GM23338 (cell line): Measurements from ENCODE around the gene HELQ. TPM values are rescaled to one million over a fixed set of nuclear protein-coding genes. Genes with fewer than 3 reads are reported as not detected.
"Not testable (repeated sequence)": the region's sequence is repeated elsewhere in the genome, so short reads cannot be mapped to it uniquely, and the experiment has no call there.

Source experiments
- ATAC-seq: fragments of 200-7000 bp; cut with Tn5 transposase; 3 replicates; pipeline ENCODE4 v1.9.1; 2020
- DNase-seq: peaks from one replicate; pipeline ENCODE4 v3.0.0-alpha.2; 2015; ENCODE audit warnings: low spot score
- H2AFZ ChIP-seq: fragments of 200-600 bp; sonication (generic); 2 replicates; pipeline ENCODE4 v1.8.0; 2016; ENCODE audit warnings: antibody characterized with exemption, mild to moderate bottlenecking, moderate library complexity
- H3F3A ChIP-seq: fragments of 200-600 bp; sonication (generic); replicated peaks from 2 replicates; pipeline ENCODE4 v1.8.0; 2017; ENCODE audit warnings: antibody characterized with exemption, mixed run types, low read depth
- H3K27ac ChIP-seq: fragments of 200-600 bp; sonication (generic); 2 replicates; pipeline ENCODE4 v1.6.1; 2016; ENCODE audit warnings: low read depth
- H3K27me3 ChIP-seq: fragments of 200-600 bp; sonication (generic); 2 replicates; pipeline ENCODE4 v1.8.0; 2016; ENCODE audit warnings: mild to moderate bottlenecking, mixed run types, moderate library complexity; ENCODE audit not compliant: insufficient read depth
- H3K36me3 ChIP-seq: fragments of 200-600 bp; sonication (generic); 2 replicates; pipeline ENCODE4 v1.8.0; 2016; ENCODE audit warnings: mild to moderate bottlenecking; ENCODE audit not compliant: insufficient read depth
- H3K4me1 ChIP-seq: fragments of 200-600 bp; sonication (generic); 2 replicates; pipeline ENCODE4 v1.8.0; 2016; ENCODE audit warnings: mild to moderate bottlenecking, moderate library complexity; ENCODE audit not compliant: insufficient read depth
- H3K4me2 ChIP-seq: fragments of 200-600 bp; sonication (generic); 2 replicates; pipeline ENCODE4 v1.7.1; 2017; ENCODE audit warnings: mixed run types
- H3K4me3 ChIP-seq: fragments of 200-600 bp; sonication (generic); 2 replicates; pipeline ENCODE4 v1.6.1; 2016; ENCODE audit warnings: mixed run types
- H3K79me2 ChIP-seq: fragments of 200-600 bp; sonication (generic); replicated peaks from 2 replicates; pipeline ENCODE4 v1.8.0; 2017; ENCODE audit warnings: mild to moderate bottlenecking; ENCODE audit not compliant: insufficient read depth
- H3K9me2 ChIP-seq: fragments of 200-600 bp; sonication (generic); 2 replicates; pipeline ENCODE4 v1.8.0; 2017; ENCODE audit not compliant: insufficient read depth
- H4K20me1 ChIP-seq: fragments of 200-600 bp; sonication (generic); replicated peaks from 2 replicates; pipeline ENCODE4 v1.8.0; 2017; ENCODE audit warnings: mild to moderate bottlenecking; ENCODE audit not compliant: insufficient read depth
- H3K27ac Mint-ChIP-seq: 2 replicates; pipeline ENCODE4 v1.8.0; 2020; ENCODE audit warnings: inconsistent platforms, mild to moderate bottlenecking, moderate library complexity, mixed read lengths
- H3K27me3 Mint-ChIP-seq: 3 replicates; pipeline ENCODE4 v1.8.0; 2022; ENCODE audit warnings: low read depth, mild to moderate bottlenecking, moderate library complexity, mixed read lengths, inconsistent platforms; ENCODE audit not compliant: insufficient read depth, poor library complexity
- H3K36me3 Mint-ChIP-seq: 3 replicates; pipeline ENCODE4 v1.8.0; 2021; ENCODE audit warnings: low read depth, mild to moderate bottlenecking, inconsistent platforms, moderate library complexity, mixed read lengths
- H3K4me1 Mint-ChIP-seq: 3 replicates; pipeline ENCODE4 v1.8.0; 2020; ENCODE audit warnings: mild to moderate bottlenecking, inconsistent platforms, mixed read lengths
- H3K4me3 Mint-ChIP-seq: 3 replicates; pipeline ENCODE4 v1.8.0; 2021; ENCODE audit warnings: moderate library complexity, mild to moderate bottlenecking, inconsistent platforms, mixed read lengths
- H3K9me3 Mint-ChIP-seq: 3 replicates; pipeline ENCODE4 v1.8.0; 2020; ENCODE audit warnings: moderate library complexity, mild to moderate bottlenecking, inconsistent platforms, mixed read lengths
- EZH2 ChIP-seq: fragments of 200-600 bp; sonication (generic); IDR thresholded peaks from one replicate; pipeline ENCODE4 v1.8.0; 2017; ENCODE audit warnings: antibody characterized with exemption, mild to moderate bottlenecking, low read depth; ENCODE audit not compliant: unreplicated experiment
- JUNB ChIP-seq: IDR thresholded peaks from one replicate; pipeline ENCODE4 v1.6.1; 2016; ENCODE audit warnings: antibody characterized with exemption; ENCODE audit not compliant: unreplicated experiment
- POLR2AphosphoS5 ChIP-seq: IDR thresholded peaks from 2 replicates; pipeline ENCODE4 v1.6.1; 2016; ENCODE audit warnings: antibody characterized with exemption, low read depth
- STAT1 ChIP-seq: IDR thresholded peaks from one replicate; pipeline ENCODE4 v1.6.1; 2016; ENCODE audit warnings: antibody characterized with exemption; ENCODE audit not compliant: unreplicated experiment
- ZNF114 ChIP-seq: fragments of 250-450 bp; sonication (Bioruptor Pico); IDR thresholded peaks from 2 replicates; pipeline ENCODE4 v1.5.0; 2020; ENCODE audit warnings: mild to moderate bottlenecking, moderate library complexity
- polyA plus RNA-seq: library from polyadenylated mRNA; unstranded; fragments of >200 nt; fragmentation: Nextera tagmentation; extraction: Ambion mirVana; gene quantifications from 2 replicates; pipeline ENCODE4 v1.2.1, GENCODE V29; 2016
- total RNA-seq: library from RNA; depleted of rRNA; stranded (reverse); fragments of >200 nt; shearing (Covaris generic); gene quantifications from 2 replicates; pipeline ENCODE4 v1.2.3, GENCODE V29; 2014
- TF ChIP-seq, protein P1 (sequence below): IDR thresholded peaks from 2 replicates; pipeline ENCODE4 v1.6.1; 2016; ENCODE audit warnings: antibody characterized with exemption
- TF ChIP-seq, protein P2 (sequence below): IDR thresholded peaks from one replicate; pipeline ENCODE4 v1.6.1; 2018; ENCODE audit warnings: antibody characterized with exemption; ENCODE audit not compliant: unreplicated experiment
- TF ChIP-seq, protein P3 (sequence below), 2 experiments: fragments of 200-600 bp in 1 of 2; sonication (generic) in 1 of 2; conservative IDR thresholded peaks; 2 replicates each; pipeline versions ENCODE4 v1.5.1 to v1.6.1; 2016 to 2017; ENCODE audit warnings: antibody characterized with exemption in 2 of 2, low read depth in 2 of 2, mild to moderate bottlenecking in 2 of 2, moderate library complexity in 1 of 2

Gene HELQ
- total and polyA plus RNA-seq, 2 experiments from 2014 or later: 6.8 to 8.1 TPM

DNA sequence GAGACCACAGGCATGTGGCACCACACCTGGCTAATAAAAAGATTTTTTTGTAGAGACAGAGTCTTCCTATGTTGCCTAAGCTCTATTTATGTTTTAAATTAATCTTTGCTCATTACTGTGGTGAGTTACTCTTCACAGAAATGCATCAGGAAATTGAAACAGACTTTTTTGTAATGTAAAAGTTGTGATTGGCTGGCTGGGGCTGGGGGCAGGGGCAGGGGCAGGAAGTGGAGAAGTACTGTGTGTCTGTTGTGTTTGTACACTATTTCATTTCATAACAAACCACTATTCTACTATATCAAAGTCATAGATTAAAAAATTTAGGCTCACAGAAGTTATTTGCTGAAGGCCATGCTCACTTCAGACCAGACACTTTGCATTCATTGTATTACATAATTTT lies 48.4 kb upstream of the HELQ start (continued):
- TF ChIP-seq, protein P1, sequence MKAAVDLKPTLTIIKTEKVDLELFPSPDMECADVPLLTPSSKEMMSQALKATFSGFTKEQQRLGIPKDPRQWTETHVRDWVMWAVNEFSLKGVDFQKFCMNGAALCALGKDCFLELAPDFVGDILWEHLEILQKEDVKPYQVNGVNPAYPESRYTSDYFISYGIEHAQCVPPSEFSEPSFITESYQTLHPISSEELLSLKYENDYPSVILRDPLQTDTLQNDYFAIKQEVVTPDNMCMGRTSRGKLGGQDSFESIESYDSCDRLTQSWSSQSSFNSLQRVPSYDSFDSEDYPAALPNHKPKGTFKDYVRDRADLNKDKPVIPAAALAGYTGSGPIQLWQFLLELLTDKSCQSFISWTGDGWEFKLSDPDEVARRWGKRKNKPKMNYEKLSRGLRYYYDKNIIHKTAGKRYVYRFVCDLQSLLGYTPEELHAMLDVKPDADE: no peak

DNA sequence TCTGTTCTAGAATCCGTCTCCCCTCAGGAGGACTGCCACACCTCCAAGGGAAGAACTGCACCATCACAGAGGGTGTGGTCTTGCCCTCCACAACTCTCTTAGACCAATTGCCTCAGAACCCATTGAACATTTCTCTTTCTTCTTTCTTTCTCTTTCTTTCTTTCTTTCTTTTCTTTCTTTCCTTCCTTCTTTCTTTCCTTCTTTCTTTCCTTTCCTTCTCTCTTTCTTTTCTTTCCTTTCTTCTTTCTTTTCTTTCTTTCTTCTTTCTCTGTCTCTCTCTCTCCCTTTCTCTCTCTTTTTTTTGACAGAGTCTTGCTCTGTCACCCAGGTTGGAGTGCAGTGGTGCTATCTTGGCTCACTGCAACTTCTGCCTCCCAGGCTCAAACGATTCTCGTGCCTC lies 46.0 kb upstream of the HELQ start:
- H3K27ac Mint-ChIP-seq, H3K4me2 ChIP-seq: not testable (repeated sequence)

DNA sequence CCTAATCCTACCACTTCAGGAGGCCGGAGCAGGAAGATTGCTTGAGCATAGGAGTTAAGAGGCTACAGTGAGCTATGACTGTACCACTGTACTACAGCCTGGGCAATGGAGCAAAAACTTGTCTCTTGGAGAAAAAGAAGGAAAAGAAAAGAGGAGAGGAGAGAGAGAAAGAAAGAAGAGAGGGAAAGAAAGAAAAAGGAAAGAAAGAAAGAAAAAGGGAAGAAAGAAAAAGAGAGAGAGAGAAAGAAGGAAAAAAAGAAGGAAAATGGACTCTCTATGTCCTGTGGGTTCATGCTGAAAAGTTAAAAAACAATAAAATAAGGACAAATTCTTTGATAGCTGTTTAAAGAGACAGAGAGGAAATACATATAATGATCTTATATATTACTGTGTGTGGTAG lies 42.6 kb upstream of the HELQ start:
- no peaks in the 10 kb centered on the region for H3K9me2 ChIP-seq
- Mint-ChIP-seq H3K27me3 (peaks cover 3% of the 10 kb centered on the region), H3K27ac (no peak overlapping the region), H3K36me3 (no peaks in the 10 kb centered on the region), H3K9me3 (no peaks in the 10 kb centered on the region), H3K4me3 (no peak overlapping the region), H3K4me1 (no peaks in the 10 kb centered on the region)
- H3K27me3 ChIP-seq: no peaks in the 10 kb centered on the region
- no peaks in the 10 kb centered on the region for H3K4me1 ChIP-seq
- no peak overlapping the region for H3K27ac ChIP-seq
- DNase-seq: no peak
- H4K20me1 ChIP-seq: no peaks in the 10 kb centered on the region
- no peaks in the 10 kb centered on the region for H3F3A ChIP-seq
- H3K79me2 ChIP-seq: no peaks in the 10 kb centered on the region
- no peaks in the 10 kb centered on the region for H3K36me3 ChIP-seq
- H2AFZ ChIP-seq: peak overlapping the region; percentile 19; the same call in 1 of the 2 replicates
- no peak overlapping the region for H3K4me3 ChIP-seq
- no peak overlapping the region for H3K4me2 ChIP-seq
- no peak for ATAC-seq
- TF ChIP-seq, protein P2, sequence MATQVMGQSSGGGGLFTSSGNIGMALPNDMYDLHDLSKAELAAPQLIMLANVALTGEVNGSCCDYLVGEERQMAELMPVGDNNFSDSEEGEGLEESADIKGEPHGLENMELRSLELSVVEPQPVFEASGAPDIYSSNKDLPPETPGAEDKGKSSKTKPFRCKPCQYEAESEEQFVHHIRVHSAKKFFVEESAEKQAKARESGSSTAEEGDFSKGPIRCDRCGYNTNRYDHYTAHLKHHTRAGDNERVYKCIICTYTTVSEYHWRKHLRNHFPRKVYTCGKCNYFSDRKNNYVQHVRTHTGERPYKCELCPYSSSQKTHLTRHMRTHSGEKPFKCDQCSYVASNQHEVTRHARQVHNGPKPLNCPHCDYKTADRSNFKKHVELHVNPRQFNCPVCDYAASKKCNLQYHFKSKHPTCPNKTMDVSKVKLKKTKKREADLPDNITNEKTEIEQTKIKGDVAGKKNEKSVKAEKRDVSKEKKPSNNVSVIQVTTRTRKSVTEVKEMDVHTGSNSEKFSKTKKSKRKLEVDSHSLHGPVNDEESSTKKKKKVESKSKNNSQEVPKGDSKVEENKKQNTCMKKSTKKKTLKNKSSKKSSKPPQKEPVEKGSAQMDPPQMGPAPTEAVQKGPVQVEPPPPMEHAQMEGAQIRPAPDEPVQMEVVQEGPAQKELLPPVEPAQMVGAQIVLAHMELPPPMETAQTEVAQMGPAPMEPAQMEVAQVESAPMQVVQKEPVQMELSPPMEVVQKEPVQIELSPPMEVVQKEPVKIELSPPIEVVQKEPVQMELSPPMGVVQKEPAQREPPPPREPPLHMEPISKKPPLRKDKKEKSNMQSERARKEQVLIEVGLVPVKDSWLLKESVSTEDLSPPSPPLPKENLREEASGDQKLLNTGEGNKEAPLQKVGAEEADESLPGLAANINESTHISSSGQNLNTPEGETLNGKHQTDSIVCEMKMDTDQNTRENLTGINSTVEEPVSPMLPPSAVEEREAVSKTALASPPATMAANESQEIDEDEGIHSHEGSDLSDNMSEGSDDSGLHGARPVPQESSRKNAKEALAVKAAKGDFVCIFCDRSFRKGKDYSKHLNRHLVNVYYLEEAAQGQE: no peak
- TF ChIP-seq JUNB: no peak
- TF ChIP-seq, protein P3, sequence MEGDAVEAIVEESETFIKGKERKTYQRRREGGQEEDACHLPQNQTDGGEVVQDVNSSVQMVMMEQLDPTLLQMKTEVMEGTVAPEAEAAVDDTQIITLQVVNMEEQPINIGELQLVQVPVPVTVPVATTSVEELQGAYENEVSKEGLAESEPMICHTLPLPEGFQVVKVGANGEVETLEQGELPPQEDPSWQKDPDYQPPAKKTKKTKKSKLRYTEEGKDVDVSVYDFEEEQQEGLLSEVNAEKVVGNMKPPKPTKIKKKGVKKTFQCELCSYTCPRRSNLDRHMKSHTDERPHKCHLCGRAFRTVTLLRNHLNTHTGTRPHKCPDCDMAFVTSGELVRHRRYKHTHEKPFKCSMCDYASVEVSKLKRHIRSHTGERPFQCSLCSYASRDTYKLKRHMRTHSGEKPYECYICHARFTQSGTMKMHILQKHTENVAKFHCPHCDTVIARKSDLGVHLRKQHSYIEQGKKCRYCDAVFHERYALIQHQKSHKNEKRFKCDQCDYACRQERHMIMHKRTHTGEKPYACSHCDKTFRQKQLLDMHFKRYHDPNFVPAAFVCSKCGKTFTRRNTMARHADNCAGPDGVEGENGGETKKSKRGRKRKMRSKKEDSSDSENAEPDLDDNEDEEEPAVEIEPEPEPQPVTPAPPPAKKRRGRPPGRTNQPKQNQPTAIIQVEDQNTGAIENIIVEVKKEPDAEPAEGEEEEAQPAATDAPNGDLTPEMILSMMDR (conservative IDR thresholded peaks at IDR 0.05; ENCODE audit: low read depth in 2 of 2): no peak
- TF ChIP-seq POLR2AphosphoS5: no peak
- TF ChIP-seq EZH2: no peak
- no peak for TF ChIP-seq ZNF114 (CRISPR knock-in tag)
- no peak for TF ChIP-seq STAT1
- TF ChIP-seq, protein P1: no peak

More for the DNA sequence above, 46.0 kb upstream of the HELQ start:
- not testable (repeated sequence) for H3K27me3 Mint-ChIP-seq, H3K4me3 ChIP-seq, H3K79me2 ChIP-seq, ATAC-seq, H3K27me3 ChIP-seq, H3K9me2 ChIP-seq, H3K9me3 Mint-ChIP-seq, H4K20me1 ChIP-seq, DNase-seq, H3K4me1 ChIP-seq, H3K36me3 ChIP-seq, H3F3A ChIP-seq, H3K4me3 Mint-ChIP-seq, H3K36me3 Mint-ChIP-seq, H3K4me1 Mint-ChIP-seq, H3K27ac ChIP-seq, H2AFZ ChIP-seq
